Gastroesophageal sphincter (tissue), 4 donors: ENCODE data around the gene ARHGAP44. TPM values are rescaled to one million over a fixed set of nuclear protein-coding genes. Genes with fewer than 3 reads are reported as not detected.

Experiments used
- ATAC-seq: fragments of 150-250 bp; one replicate; pipeline ENCODE4 v1.9.1; 2016; ENCODE audit warnings: mild to moderate bottlenecking, moderate library complexity
- H3K27ac ChIP-seq, 4 donors: fragments of 200-600 bp; sonication (generic) in 3 of 4; 1 replicate in 3 of 4; 2 replicates in 1 of 4; pipeline ENCODE4 v1.5.1; 2016 to 2019
- H3K27me3 ChIP-seq: fragments of 200-600 bp; sonication (generic); one replicate; pipeline ENCODE4 v1.5.1; 2019
- H3K36me3 ChIP-seq, 2 donors: fragments of 200-600 bp; sonication (generic); one replicate each; pipeline ENCODE4 v1.5.1; 2019; ENCODE audit warnings: control low read depth in 1 of 2
- H3K4me1 ChIP-seq, 3 donors: fragments of 200-600 bp; sonication (generic); 1 replicate in 2 of 3; 2 replicates in 1 of 3; pipeline ENCODE4 v1.5.1; 2016 to 2019; ENCODE audit warnings: control low read depth in 2 of 3
- H3K4me3 ChIP-seq, 2 donors: fragments of 200-600 bp; sonication (generic); one replicate each; pipeline ENCODE4 v1.5.1; 2019; ENCODE audit warnings: mild to moderate bottlenecking in 1 of 2, moderate library complexity in 1 of 2
- H3K9me3 ChIP-seq, 3 donors: fragments of 200-600 bp; sonication (generic); one replicate each; pipeline ENCODE4 v1.5.1; 2017 to 2019; ENCODE audit warnings: control low read depth in 2 of 3
- EP300 ChIP-seq: sonication (generic); formaldehyde crosslinking; IDR thresholded peaks from one replicate; pipeline ENCODE4 v1.6.1; 2017; ENCODE audit warnings: antibody characterized with exemption, mild to moderate bottlenecking
- POLR2A ChIP-seq, 2 donors: fragments of 450-650 bp; IDR thresholded peaks; one replicate each; pipeline ENCODE4 v1.6.1; 2017; ENCODE audit warnings: antibody characterized with exemption in 2 of 2, mild to moderate bottlenecking in 2 of 2, moderate library complexity in 1 of 2
- POLR2AphosphoS5 ChIP-seq: sonication (generic); formaldehyde crosslinking; IDR thresholded peaks from one replicate; pipeline ENCODE4 v1.6.1; 2017; ENCODE audit warnings: antibody characterized with exemption
- WGBS, 2 donors: methylation state at CpG; one replicate each; pipeline ENCODE4 v1.1.5; 2018; ENCODE audit warnings: low coverage in 1 of 2; 5-methylcytosine and 5-hydroxymethylcytosine counted together
- total RNA-seq, 4 donors: library from RNA; depleted of rRNA; stranded (reverse); fragments of >200 nt; gene quantifications; one replicate each; pipeline ENCODE4 v1.1.0, GENCODE V29; 2016
- TF ChIP-seq, protein P1 (sequence below), 4 experiments: fragments of 200-600 bp in 2 of 4; fragments of 450-650 bp in 2 of 4; sonication (generic) in 1 of 4; IDR thresholded peaks; one replicate each; pipeline ENCODE4 v1.5.1; 2017 to 2019; ENCODE audit warnings: antibody characterized with exemption in 4 of 4, mild to moderate bottlenecking in 2 of 4, moderate library complexity in 2 of 4

Gene ARHGAP44
- total RNA-seq, 4 donors from 2014 or later = 4.7 to 12.5 (median 6.5) TPM

DNA sequence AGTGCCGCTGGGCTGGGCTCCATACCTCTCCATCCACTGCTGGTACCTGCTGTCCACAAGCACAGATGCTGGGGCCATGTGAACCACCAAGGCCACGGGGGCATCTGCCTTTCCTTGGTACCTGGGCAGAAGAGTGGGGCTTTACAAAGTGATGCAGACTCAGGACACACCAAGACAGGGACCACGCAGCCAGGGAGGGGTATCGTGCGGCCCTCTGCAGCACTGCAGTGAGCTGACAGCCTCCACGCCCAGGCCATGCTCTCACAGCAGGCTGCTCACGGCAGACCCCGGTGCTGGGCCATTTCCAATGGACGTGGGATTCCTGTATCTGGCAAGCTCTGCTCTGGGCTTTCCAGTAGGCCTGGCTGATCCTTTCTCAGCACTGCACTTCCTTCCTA is 214.2 kb downstream of the ARHGAP44 start:
- no peaks in the 10 kb centered on the region for H3K27me3 ChIP-seq
- no peaks in the 10 kb centered on the region for H3K9me3 ChIP-seq
- peak overlapping the region in 1 of 4 donors; percentile 10 for H3K27ac ChIP-seq
- ATAC-seq = peak; percentile 35
- peaks cover 0 to 100% of the 10 kb centered on the region in 2 donors for H3K36me3 ChIP-seq
- H3K4me1 ChIP-seq = peaks cover 0 to 21% (median 5%) of the 10 kb centered on the region in 3 donors
- no peak overlapping the region for H3K4me3 ChIP-seq
- TF ChIP-seq, protein P1, sequence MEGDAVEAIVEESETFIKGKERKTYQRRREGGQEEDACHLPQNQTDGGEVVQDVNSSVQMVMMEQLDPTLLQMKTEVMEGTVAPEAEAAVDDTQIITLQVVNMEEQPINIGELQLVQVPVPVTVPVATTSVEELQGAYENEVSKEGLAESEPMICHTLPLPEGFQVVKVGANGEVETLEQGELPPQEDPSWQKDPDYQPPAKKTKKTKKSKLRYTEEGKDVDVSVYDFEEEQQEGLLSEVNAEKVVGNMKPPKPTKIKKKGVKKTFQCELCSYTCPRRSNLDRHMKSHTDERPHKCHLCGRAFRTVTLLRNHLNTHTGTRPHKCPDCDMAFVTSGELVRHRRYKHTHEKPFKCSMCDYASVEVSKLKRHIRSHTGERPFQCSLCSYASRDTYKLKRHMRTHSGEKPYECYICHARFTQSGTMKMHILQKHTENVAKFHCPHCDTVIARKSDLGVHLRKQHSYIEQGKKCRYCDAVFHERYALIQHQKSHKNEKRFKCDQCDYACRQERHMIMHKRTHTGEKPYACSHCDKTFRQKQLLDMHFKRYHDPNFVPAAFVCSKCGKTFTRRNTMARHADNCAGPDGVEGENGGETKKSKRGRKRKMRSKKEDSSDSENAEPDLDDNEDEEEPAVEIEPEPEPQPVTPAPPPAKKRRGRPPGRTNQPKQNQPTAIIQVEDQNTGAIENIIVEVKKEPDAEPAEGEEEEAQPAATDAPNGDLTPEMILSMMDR (IDR thresholded peaks at IDR 0.05) = peak in 1 of 4 experiments; percentile 4
- TF ChIP-seq POLR2AphosphoS5 (no peak), EP300 (no peak), POLR2A (IDR thresholded peaks at IDR 0.05) (no peak)
- 22 to 64% methylated on average over 3 to 8 of the region's 9 CpGs for WGBS, 2 donors

DNA sequence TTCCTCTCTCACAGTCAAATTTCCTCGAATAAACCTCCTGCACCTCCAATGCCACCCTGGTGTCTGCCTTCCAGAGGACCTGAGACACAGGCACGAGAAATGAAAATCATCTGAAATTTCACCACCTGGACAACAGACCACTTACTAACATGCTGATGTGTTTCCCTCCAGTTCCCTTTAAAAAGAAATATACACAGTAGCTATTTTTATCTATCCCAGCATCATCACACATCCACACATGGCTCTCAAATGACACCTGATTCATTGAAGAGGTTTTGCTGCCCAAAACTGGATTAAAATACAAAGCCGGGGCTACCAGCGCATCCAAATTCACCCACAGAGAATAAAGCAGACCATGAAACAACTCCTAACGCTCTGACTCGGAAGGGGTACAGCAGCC is 214.6 kb downstream of the ARHGAP44 start:
- TF ChIP-seq POLR2AphosphoS5 = no peak
- 83 to 100% methylated on average over 1 to 6 of the region's 6 CpGs for WGBS, 2 donors
- Histone ChIP-seq H3K4me3 (no peak overlapping the region), H3K9me3 (no peaks in the 10 kb centered on the region), H3K27ac (no peak overlapping the region), H3K36me3 (peaks cover 0 to 100% of the 10 kb centered on the region in 2 donors), H3K4me1 (peaks cover 0 to 21% (median 5%) of the 10 kb centered on the region in 3 donors), H3K27me3 (no peaks in the 10 kb centered on the region)
- no peak for ATAC-seq

DNA sequence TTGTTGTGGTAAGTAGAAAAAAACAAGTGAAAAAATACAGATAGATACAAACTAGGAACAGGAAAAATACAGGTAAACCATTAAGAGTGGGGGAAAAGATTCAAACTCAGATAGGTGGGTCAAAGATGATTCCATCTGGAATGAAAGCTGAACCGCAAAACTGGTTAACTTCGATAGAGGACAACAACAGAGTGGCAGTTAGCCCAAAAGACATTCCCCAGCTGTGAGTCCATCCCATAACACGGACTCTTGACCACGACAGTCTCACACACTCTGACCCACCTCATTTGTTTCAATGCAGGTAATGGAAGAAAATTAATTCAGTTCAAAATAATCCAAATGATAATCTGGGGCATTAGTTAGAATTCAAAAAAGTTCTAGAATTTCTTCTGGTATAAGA is 215.0 kb downstream of the ARHGAP44 start:
- H3K27ac ChIP-seq = no peak overlapping the region
- TF ChIP-seq EP300 (no peak), POLR2AphosphoS5 (no peak), POLR2A (IDR thresholded peaks at IDR 0.05) (no peak)
- TF ChIP-seq, protein P1 (IDR thresholded peaks at IDR 0.05) = no peak
- H3K4me1 ChIP-seq = peaks cover 0 to 21% (median 5%) of the 10 kb centered on the region in 3 donors
- H3K27me3 ChIP-seq = no peaks in the 10 kb centered on the region
- WGBS, 2 donors = 64 to 74% methylated on average over 4 of the region's 4 CpGs
- no peak overlapping the region for H3K4me3 ChIP-seq
- H3K9me3 ChIP-seq = no peaks in the 10 kb centered on the region
- peaks cover 0 to 98% of the 10 kb centered on the region in 2 donors for H3K36me3 ChIP-seq
- ATAC-seq = no peak

DNA sequence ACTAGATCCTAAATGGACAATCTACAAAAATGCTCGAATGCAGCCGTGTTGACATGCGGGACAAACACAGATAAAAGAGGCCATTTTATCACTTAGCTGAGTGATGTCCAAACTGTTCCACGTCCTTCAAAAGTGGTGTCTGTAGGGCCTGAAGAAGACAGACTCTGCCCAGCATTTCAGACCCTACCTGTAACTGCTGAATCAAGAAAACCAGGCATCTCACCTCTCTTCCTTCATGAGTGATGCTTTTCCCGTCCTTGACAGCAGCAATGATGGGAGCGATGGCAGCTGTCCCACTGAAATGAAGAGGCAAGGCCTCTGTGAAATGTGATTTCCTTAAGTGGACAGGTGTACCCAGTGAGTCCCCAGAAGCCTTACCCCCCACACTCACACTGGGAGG is 216.2 kb downstream of the ARHGAP44 start:
- ATAC-seq = no peak
- Histone ChIP-seq H3K9me3 (no peaks in the 10 kb centered on the region), H3K4me1 (peaks cover 0 to 21% (median 5%) of the 10 kb centered on the region in 3 donors), H3K27ac (no peak overlapping the region), H3K36me3 (peaks cover 0 to 98% of the 10 kb centered on the region in 2 donors), H3K4me3 (no peak overlapping the region), H3K27me3 (no peaks in the 10 kb centered on the region)
- TF ChIP-seq POLR2AphosphoS5 = no peak
- 87 to 100% methylated on average over 1 to 5 of the region's 6 CpGs for WGBS, 2 donors

DNA sequence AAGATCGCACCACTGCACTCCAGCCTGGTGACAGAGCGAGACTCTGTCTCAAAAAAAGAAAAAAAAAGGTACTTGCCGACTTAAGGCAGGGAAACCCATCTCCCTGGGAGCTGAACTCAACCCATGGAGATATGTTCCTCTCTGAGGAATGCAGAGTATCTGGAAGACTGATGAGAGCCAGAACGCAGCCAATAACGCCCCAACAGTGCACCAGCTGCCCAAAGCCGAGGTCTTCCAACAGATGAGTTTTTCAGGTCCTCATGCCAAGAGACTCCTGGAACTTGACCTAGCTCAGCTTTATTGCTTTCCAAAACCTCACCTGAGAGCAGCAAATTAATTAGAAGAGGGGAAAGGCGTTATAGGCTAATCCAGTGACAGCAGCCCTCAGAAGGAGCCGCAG is 219.2 kb downstream of the ARHGAP44 start:
- H3K27ac ChIP-seq = no peak overlapping the region
- H3K4me1 ChIP-seq = peaks cover 0 to under 1% (median 0%) of the 10 kb centered on the region in 3 donors
- H3K4me3 ChIP-seq = no peak overlapping the region
- TF ChIP-seq POLR2AphosphoS5 (no peak), EP300 (no peak), POLR2A (IDR thresholded peaks at IDR 0.05) (no peak)
- TF ChIP-seq, protein P1 (IDR thresholded peaks at IDR 0.05) = no peak
- ATAC-seq = no peak
- 83 to 98% methylated on average over 3 to 6 of the region's 8 CpGs for WGBS, 2 donors
- H3K36me3 ChIP-seq = peaks cover 4 to 98% of the 10 kb centered on the region in 2 donors
- no peaks in the 10 kb centered on the region for H3K9me3 ChIP-seq
- H3K27me3 ChIP-seq = no peaks in the 10 kb centered on the region

DNA sequence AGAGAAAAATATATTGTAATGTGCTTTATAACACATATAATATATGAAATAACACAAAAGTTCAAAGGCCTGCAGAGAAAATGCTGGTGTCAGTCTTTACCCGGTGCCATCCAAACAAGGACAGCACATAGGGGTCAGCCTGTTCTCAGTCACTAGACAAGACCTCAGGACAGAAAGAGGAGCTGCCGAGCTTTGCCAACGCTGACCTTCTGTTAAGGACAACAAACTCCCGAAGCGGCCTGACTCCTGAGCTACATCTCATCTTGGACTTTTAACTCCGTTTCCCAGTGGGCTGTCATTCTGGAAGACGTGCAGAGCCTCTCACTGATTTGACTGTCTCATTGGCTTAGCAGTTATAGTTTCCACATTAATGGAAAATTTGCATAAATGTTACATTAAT is 221.7 kb downstream of the ARHGAP44 start:
- 70 to 80% methylated on average over 1 to 7 of the region's 7 CpGs for WGBS, 2 donors
- no peaks in the 10 kb centered on the region for H3K9me3 ChIP-seq
- H3K4me3 ChIP-seq = no peak overlapping the region
- H3K27me3 ChIP-seq = no peaks in the 10 kb centered on the region
- no peak for TF ChIP-seq POLR2AphosphoS5
- TF ChIP-seq, protein P1 (IDR thresholded peaks at IDR 0.05) = no peak
- no peak for TF ChIP-seq POLR2A (IDR thresholded peaks at IDR 0.05)
- TF ChIP-seq EP300 = no peak
- H3K27ac ChIP-seq = no peak overlapping the region
- no peak for ATAC-seq
- peaks cover 0 to 7% (median 0%) of the 10 kb centered on the region in 3 donors for H3K4me1 ChIP-seq
- peaks cover 15 to 98% of the 10 kb centered on the region in 2 donors for H3K36me3 ChIP-seq
